Measurements from ENCODE around the gene RPL19.

- TF ChIP-seq CTCF (IDR thresholded peaks at IDR 0.05) (no peak), POLR2A (IDR thresholded peaks at IDR 0.05) (no peak)
Measured at GRCh38 chr17:39208136-39208535, 8.1 kb downstream of the RPL19 start.

All from testis (tissue), 2 donors.